Fibroblast of mammary gland (primary cell): ENCODE measurements around the gene FTH1.

Experiments
- DNase-seq: peaks from one replicate; pipeline ENCODE4 v3.0.0-alpha.2; 2010; ENCODE audit warnings: low read depth
- H3K4me3 ChIP-seq: 2 replicates; pipeline ENCODE4 v1.5.1; 2011; ENCODE audit warnings: low read depth, mild to moderate bottlenecking, low read length, moderate library complexity; ENCODE audit not compliant: control insufficient read depth
- CTCF ChIP-seq: conservative IDR thresholded peaks from 2 replicates; pipeline ENCODE4 v1.5.1; 2011; ENCODE audit warnings: low read depth, low read length, inconsistent platforms; ENCODE audit not compliant: control insufficient read depth, insufficient read depth

Gene FTH1

DNA sequence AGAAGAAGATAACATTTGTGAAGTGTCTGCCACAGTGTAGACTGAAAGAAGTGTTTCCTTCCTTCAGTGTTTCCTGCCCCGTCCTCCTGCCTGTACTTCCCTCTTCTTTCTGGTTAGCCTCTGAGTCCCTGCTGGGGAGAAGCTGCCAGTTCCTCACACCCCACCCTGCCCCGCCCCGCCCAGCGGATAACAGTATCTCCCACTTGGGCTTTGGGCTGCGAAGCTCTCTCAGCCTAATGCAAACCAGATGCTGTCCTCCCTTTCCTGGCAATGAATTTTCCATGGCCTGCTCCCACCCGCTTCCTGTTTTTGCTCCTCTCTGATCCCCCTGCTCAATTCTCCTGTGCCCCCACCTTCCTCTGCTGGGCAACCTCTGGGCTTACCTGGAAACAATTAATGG, 44.9 kb downstream of the FTH1 start:
- no peak overlapping the region for H3K4me3 ChIP-seq
- no peak for TF ChIP-seq CTCF

DNA sequence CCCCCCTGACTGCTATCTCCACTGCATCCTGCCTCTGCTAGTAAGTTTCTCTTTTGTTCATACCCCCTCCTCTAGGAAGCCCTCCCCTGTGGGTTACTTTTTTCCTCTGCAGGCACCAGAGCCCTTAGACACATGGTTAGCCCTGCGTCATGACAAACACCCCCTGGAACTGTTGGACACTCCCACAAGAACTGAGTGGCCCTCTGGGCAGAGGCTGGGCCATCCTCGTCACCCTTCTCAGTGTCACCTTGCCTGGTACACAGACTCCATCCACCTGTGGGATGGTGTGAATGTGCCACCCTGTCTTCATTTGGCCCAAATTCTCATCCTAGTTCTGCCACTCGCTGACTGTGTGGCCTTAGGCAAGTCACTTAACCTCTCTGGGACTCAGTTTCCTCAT, 46.0 kb downstream of the FTH1 start:
- DNase-seq = no peak
- TF ChIP-seq CTCF = no peak

More for the DNA sequence above, 44.9 kb downstream of the FTH1 start:
- peak; percentile 91 for DNase-seq

GRCh38 chr11:61919705-61920631, 47.5 kb downstream of the FTH1 start:
- no peak for TF ChIP-seq CTCF
- DNase-seq = no peak
- H3K4me3 ChIP-seq = no peak overlapping the region

More for the DNA sequence above, 46.0 kb downstream of the FTH1 start:
- H3K4me3 ChIP-seq = no peak overlapping the region

GRCh38 chr11:61918938-61919704, 48.3 kb downstream of the FTH1 start:
- TF ChIP-seq CTCF = no peak
- peak; percentile 37 for DNase-seq
- H3K4me3 ChIP-seq = no peak overlapping the region

DNA sequence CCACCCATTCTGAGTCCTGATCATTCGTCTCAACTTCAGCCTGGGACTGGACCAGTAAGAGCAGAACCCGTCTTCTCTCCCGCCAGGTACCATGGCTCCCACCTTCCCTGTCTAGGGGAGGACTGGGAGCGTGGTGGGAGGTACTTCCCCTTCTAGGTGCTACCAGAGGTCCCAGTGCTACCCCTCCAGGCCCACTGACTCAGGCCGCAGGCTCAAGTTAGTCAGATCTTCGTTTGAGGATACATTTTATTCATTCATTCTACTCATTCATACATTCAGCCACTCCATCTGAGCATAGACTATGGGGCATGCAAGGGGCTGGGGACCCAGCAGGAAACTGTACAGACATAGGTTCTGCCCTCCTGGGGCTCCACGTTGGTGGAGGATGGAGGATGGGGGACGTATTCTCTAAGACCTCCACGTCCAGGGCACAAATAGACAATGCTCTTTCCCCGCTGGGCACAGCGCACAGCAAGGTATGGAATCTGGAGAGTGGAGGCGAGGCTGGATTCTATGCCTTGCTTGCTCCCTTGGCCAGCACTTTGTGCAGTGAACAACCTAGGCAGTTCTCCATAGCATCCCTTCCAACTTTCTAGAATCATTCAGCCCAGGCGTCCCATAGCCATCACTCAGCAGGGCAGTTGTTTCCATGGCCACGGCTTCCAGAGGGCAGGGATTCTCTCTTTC, 49.0 kb downstream of the FTH1 start:
- no peak overlapping the region for H3K4me3 ChIP-seq
- DNase-seq = no peak
- no peak for TF ChIP-seq CTCF

GRCh38 chr11:61917334-61918109, 49.9 kb downstream of the FTH1 start, which contains the start of gene RAB3IL1:
RAB3IL1 (minus strand) TSS chr11:61917566; CDS start chr11:61917367, 199 bp downstream.
- DNase-seq = peak; percentile 27
- TF ChIP-seq CTCF = no peak
- peak within 1 kb of the TSS; percentile 52 for H3K4me3 ChIP-seq
